Fibroblast of upper back skin (primary cell): ENCODE data around the gene RYR2.
"Not testable (repeated sequence)": the region's sequence is repeated elsewhere in the genome, so short reads cannot be mapped to it uniquely, and the experiment has no call there.

Experiments
- DNase-seq: peaks from one replicate; pipeline ENCODE4 v3.0.0-alpha.2; 2013

Gene RYR2

GRCh38 chr1:237151979-237152378 is 110.0 kb downstream of the RYR2 start:
- not testable (repeated sequence) for DNase-seq

DNA sequence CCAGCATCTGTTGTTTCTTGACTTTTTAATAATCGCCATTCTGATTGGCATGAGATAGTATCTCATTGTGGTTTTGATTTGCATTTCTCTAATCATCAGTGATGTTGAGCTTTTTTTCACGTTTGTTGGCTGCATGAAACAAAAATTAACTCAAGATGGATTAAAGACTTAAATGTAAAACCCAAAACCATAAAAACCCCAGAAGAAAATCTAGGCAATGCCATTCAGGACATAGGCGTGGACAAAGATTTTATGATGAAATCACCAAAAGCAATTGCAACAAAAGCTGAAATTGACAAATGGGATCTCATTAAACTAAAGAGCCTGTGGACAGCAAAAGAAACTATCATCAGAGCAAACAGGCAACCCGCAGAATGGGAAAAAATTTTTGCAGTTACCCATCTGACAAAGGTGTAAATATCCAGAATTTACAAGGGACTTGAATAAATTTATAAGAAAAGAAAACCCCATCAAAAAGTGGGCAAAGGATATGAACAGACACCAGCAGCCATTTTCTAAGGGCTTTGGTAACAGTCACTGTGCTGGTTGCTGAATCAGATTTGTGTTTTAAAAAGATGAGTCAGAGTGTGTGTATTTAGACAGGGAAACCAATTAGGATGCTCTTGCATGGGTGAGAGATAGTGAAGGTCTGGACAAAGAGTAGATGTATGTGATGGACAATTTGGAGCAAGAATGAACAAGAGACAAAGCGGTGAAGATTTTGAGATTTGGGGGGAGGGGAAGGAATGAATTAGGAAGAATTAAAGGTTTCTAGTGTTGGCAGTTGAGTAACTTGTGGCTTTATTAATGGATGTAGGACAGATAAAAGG is 110.7 kb downstream of the RYR2 start:
- no peak for DNase-seq

GRCh38 chr1:237154157-237154556 is 112.2 kb downstream of the RYR2 start:
- peak; percentile 5 for DNase-seq

GRCh38 chr1:237164406-237165352 is 122.7 kb downstream of the RYR2 start:
- DNase-seq: no peak

- DNase-seq: no peak
Observed at GRCh38 chr1:237166086-237166485, 124.1 kb downstream of the RYR2 start.

GRCh38 chr1:237166593-237167101 is 124.7 kb downstream of the RYR2 start:
- no peak for DNase-seq

GRCh38 chr1:237170149-237170548 is 128.2 kb downstream of the RYR2 start:
- no peak for DNase-seq

GRCh38 chr1:237171454-237172117 is 129.6 kb downstream of the RYR2 start:
- no peak for DNase-seq

DNA sequence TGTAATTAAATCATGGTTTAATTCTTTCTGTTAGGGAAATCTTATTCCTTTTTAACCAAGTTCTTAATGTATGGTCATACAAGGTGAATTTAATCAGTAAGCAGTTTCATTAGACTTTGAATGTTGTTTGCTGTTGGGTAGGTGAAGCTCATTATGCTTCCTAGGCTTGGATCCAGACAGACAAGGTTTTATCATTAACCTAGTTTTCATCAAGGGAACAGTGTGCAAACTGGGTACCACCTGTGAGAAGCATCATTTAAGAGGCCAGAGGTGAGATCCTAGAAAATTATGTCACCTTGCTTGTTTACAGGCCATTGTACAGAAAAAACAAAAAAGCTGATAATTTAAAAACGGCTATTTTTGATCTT is 130.1 kb downstream of the RYR2 start:
- no peak for DNase-seq

GRCh38 chr1:237179503-237179902 is 137.5 kb downstream of the RYR2 start:
- DNase-seq: no peak

DNA sequence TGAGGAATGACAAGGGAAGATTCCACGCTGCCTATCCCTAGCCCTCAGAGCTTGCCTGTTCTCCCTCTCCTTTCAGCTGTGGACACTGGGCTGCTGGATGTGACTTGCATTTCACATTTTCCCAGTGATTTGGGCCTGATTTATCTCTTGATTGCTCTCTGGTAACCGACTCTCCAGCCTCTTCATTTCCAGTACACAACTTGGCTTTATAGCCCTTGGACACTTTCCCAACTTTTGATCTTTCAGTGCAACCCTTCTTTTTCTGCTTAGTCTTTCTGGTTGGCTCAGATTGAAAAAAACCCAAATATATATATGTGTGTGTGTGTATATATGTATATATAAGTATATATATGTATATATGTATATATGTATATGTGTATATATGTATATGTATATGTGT is 138.3 kb downstream of the RYR2 start:
- no peak for DNase-seq

DNA sequence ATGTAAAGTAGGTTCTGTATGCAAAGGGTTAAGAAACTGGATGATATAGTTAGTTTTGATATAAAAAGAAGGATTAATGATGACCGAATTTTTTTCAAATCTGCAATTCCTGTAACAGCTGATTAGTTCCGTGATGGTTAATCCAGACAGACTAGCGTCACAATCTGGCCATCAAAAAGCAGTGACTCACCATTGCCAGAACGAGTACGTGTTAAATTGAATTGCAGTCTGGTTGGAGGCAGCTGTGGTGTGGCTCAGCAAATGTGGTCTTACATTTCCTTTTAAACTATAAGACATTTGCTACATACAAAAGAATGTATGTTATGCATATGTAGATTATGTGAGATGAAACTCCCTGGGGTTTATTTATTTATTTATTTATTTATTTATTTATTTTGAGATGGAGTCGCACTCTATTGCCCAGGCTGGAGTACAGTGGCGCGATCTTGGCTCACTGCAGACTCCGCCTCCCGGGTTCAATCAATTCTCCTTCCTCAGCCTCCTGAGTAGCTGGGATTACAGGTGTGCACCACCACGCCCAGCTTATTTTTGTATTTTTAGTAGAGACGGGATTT is 139.8 kb downstream of the RYR2 start:
- peak; percentile 50 for DNase-seq

GRCh38 chr1:237183963-237184540 is 142.1 kb downstream of the RYR2 start:
- no peak for DNase-seq

DNA sequence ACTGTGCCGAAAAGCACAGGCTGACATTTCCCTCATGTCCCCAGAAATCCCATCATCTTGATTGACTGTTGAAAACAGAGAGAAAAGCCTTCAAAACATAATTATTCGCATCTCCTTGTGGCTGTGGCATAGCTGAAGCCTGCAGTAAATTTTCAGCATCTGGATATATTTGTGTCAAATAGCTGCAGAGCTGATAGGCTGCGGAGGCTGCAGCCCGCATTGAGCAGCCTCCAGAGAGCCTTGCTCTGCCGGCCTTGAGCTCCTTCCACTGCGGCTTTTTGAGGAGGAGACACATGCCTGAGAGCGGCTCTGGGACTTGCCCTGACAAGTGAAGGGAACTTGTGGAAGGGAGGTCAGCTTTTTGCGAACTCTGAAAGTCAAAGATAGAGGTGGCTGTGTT is 144.7 kb downstream of the RYR2 start:
- no peak for DNase-seq

DNA sequence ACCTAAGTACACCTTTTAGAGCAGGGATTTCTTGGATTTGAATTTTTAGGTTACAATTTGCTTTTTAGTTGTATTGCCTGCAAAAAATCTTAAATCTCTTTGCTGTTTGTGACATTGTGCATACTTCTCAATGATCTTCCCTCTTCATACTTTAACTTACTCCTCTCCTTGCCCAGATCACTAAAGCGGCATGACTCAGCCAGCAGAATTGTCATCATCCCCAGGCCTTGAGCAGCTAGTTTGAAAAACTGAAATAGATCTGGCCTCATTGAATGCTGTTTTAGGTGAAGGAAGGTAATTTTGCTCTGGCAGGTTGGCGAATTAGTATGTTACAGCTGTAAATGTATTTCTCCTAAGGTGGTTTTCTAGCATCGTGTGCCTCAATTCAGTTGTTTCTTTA is 145.9 kb downstream of the RYR2 start:
- DNase-seq: no peak

- no peak for DNase-seq
Observed at GRCh38 chr1:237191403-237191802, 149.4 kb downstream of the RYR2 start.

- no peak for DNase-seq
Observed at GRCh38 chr1:237197470-237198425, 155.8 kb downstream of the RYR2 start.

DNA sequence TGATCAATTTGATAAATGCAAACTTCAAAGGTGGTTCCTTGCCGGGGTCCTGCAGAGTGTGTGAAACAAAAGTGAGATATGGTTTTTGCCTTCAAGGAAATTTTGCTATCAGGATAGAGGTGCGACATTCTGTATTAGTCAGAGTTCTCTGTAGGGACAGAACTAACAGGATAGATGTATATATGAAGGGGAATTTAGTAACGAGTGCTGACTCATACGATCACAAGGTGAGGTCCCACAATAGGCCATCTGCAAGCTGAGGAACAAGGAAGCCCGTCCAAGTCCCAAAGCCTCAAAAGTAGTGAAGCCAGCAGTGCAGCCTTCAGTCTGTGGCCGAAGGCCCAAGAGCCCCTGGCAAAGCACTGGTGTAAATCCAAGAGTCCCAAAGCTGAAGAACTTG is 157.0 kb downstream of the RYR2 start:
- no peak for DNase-seq

- DNase-seq: no peak
Observed at GRCh38 chr1:237201155-237201554, 159.2 kb downstream of the RYR2 start.

GRCh38 chr1:237204841-237205240 is 162.9 kb downstream of the RYR2 start:
- no peak for DNase-seq

DNA sequence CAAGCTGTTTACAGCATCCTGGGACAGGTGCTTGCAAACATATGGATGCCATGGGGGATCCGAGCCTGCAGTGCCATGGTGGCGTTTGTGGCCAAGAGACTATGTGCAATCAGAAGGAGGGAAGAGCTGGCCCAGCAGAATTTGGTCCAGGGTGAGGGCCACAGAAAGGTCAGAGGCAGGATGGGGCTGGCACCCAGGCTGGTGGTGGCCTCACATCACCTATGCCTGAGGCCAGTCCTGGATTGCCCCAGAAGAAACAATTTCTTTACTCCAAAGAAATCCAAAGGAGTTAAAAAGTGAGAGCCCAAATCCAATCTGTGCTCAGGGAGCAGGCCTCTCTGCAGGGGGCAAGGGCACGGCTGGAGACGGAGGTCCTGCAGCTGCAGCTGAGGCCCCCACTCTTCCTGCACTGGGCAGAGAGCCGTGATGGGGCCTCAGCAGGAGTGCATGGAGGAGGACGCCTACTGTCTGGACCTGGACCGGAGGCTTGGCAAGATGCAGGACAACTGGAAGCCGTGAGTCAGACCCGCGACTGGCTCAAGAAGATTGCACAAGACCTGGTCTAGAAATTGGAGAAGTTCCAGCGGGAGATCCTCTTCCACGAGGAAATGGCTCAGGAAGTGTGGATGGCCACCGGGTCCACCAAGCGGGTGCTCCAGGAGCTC is 163.5 kb downstream of the RYR2 start:
- DNase-seq: peak; percentile 1
